ENCODE data around the gene C8G. TPM values are rescaled to one million over a fixed set of nuclear protein-coding genes. Genes with fewer than 3 reads are reported as not detected.

The C8G gene
- polyA plus RNA-seq, 1 experiment: 0.48 TPM

GRCh38 chr9:136952321-136952850 is 7.3 kb downstream of the C8G start:
- Histone ChIP-seq H3K27me3 (ENCODE audit: control insufficient read depth, insufficient read depth, low read length) (no peaks in the 10 kb centered on the region), H3K36me3 (ENCODE audit: control insufficient read depth, insufficient read depth, low read length) (no peaks in the 10 kb centered on the region), H3K4me3 (ENCODE audit: low read depth, low read length) (no peak overlapping the region)
- no peak for TF ChIP-seq CTCF (IDR thresholded peaks at IDR 0.05; ENCODE audit: insufficient read depth, low read depth, low read length)
- ChIA-PET POLR2A (no interaction called here), CTCF (no interaction called here)
- DNase-seq (ENCODE audit: low read depth): no peak

GRCh38 chr9:136952876-136953770 is 8.1 kb downstream of the C8G start:
- POLR2A ChIA-PET: no interaction called here
- Histone ChIP-seq H3K36me3 (ENCODE audit: control insufficient read depth, insufficient read depth, low read length) (no peaks in the 10 kb centered on the region), H3K27me3 (ENCODE audit: control insufficient read depth, insufficient read depth, low read length) (no peaks in the 10 kb centered on the region), H3K4me3 (ENCODE audit: low read depth, low read length) (no peak overlapping the region)
- CTCF ChIA-PET: no interaction called here
- DNase-seq (ENCODE audit: low read depth): no peak
- no peak for TF ChIP-seq CTCF (IDR thresholded peaks at IDR 0.05; ENCODE audit: insufficient read depth, low read depth, low read length)

DNA sequence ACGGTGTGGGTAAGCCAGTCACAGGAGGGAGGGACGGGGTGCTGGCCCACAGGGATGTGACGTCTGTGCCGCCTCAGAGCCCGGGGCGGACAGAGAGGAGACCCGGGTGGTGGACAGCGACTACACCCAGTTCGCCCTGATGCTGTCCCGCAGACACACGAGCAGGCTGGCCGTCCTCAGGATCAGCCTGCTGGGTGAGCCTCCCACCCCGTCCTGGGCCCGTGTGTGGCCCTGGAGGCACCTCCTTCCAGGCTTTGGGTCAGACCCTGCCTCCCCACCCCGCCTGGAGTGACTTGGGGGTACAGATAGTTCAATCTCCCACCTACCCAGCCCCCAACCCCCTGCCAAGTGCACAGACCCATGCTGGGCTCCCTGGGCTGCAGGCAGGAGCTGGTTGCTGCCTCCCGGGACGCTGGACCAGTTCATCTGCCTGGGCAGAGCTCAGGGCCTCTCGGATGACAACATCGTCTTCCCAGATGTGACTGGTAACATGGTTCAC is 8.8 kb downstream of the C8G start:
- ChIA-PET POLR2A (no interaction called here), CTCF (interaction anchor here (1.0 kb wide), 1 partner anchor 10 kb away, joined by 3 read pairs; the partner anchor contains the start of gene FBXW5)
- Histone ChIP-seq H3K36me3 (ENCODE audit: control insufficient read depth, insufficient read depth, low read length) (no peaks in the 10 kb centered on the region), H3K4me3 (ENCODE audit: low read depth, low read length) (no peak overlapping the region), H3K27me3 (ENCODE audit: control insufficient read depth, insufficient read depth, low read length) (no peaks in the 10 kb centered on the region)
- no peak for DNase-seq (ENCODE audit: low read depth)
- no peak for TF ChIP-seq CTCF (IDR thresholded peaks at IDR 0.05; ENCODE audit: insufficient read depth, low read depth, low read length)

DNA sequence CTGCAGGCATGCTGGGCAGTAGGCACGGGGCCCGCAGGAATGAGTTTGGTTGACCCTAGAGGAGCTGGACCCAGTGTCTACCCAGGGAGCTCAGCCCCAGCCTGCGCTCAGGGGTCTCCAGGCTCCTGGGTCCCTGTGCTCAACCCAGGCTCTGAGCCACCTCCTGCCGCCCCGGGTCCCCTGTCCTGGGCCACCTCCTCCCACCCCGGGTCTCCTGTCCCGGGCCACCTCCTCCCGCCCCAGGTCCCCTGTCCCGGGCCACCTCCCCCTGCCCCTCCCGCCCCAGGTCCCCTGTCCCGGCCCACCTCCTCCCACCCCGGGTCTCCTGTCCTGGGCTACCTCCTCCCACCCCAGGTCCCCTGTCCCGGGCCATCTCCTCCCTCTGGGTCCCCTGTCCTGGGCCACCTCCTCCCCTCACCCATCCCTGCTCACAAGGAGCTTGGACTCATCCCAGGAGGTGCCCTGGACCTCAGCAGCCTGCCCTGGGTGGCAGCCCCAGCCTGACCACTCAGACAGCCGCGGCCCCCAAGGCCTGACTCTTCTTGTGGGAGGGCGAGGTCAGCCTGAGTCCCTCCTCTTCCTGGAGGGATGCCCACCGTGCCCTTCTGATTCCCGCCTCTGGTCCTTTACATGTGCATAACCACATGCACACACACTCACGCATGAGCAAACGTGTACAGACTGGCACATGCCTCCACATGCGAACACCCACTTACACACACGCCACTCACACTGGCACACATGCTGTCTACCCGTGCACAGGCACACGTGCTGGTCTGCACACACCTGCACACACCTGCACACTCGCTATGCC is 9.4 kb downstream of the C8G start:
- POLR2A ChIA-PET: no interaction called here
- H3K4me3 ChIP-seq (ENCODE audit: low read depth, low read length): no peak overlapping the region
- CTCF ChIA-PET: interaction anchor here (1.0 kb wide), 1 partner anchor 10 kb away, joined by 3 read pairs; the partner anchor contains the start of gene FBXW5
- H3K27me3 ChIP-seq (ENCODE audit: control insufficient read depth, insufficient read depth, low read length): no peaks in the 10 kb centered on the region
- no peak for DNase-seq (ENCODE audit: low read depth)
- no peaks in the 10 kb centered on the region for H3K36me3 ChIP-seq (ENCODE audit: control insufficient read depth, insufficient read depth, low read length)
- no peak for TF ChIP-seq CTCF (IDR thresholded peaks at IDR 0.05; ENCODE audit: insufficient read depth, low read depth, low read length)
